NCI-H345 treated with DMSO at 0.1 percent for 48 hours (cell line): ENCODE measurements around the gene TEX261.
"Not testable (repeated sequence)": the region's sequence is repeated elsewhere in the genome, so short reads cannot be mapped to it uniquely, and the experiment has no call there.

ENCODE experiments used
- DNase-seq: peaks from one replicate; lab custom pipeline; 2025; ENCODE audit not compliant: unreplicated experiment; lab: John Stamatoyannopoulos, UW

TEX261 gene

DNA sequence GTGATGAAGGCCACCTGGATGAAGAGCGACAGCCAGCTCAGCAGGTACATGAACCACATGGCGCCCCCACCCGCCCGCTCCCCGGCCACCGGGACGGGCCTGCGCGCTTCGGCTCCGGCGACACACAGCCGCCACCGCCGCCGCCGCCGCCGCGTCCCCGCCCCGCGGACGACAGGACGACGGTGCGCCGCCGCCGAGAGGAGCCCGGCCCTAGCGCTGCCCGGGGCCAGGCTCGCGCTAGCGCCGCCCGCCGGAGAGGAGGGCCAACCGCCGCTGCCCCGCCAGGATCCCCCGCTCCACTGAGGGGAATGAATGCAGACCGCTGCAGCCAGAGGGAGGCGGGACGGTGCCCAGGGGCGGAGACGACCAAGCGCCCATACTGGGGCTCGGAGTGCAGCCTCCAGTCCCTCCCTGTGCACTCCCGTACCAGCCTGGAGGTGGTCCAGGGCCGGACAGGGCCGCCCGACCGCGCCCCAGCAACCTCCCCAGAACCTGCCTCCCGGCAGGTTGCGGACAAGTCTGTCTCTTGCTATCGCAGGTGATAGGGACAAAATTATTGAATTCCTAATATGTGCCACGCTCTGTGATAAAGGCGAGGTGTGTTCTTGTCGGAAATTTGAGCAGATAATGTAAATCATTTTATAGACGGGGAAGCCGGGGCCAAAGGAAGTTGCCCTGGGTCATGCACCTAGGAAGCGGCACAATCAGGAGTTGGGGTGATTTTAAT is at the start of gene TEX261:
TEX261 (minus strand) TSS at position 175 of the 727 bp plus-strand sequence; CDS start at position 59, 116 bp downstream.
- DNase-seq = peak; percentile 84

DNA sequence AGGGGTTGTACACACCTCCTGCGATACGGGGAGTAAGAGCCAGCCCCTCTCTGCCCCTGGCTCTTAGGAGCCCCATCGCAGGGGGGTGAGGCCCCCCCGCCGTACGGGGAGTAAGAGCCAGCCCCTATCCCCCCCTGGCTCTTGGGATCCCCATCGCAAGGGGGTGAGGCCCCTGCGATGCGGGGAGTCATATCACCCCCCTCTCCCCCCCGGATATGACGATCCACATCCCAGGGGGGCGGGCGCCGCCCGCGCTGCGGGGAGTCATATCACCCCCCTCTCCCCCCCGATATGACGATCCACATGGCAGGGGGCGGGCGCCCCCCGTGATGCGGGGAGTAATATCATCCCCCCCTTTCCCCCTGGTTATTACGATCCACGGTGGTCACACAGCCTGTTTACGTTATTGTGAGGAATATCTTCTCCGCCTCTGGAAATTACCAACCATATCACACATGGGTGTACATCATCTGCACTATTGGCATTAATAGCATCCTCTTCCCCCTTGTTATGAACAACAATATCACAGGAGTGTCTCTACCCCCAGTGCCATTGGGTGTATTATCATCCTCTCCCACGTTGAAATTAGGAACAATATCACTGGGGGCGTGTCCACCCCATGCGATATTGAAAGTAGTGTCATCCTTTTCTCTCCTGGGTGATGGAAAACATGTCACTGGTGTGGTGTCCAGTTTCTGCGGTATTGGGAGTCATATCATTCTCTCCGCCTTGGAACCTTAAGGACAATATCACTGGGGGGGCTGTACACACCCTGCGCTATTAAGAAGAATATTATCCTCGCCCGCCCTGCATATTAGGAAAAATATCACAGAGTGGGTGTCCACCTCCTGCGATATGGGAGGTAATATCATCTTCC is 49.1 kb upstream of the TEX261 start:
- no peak for DNase-seq

DNA sequence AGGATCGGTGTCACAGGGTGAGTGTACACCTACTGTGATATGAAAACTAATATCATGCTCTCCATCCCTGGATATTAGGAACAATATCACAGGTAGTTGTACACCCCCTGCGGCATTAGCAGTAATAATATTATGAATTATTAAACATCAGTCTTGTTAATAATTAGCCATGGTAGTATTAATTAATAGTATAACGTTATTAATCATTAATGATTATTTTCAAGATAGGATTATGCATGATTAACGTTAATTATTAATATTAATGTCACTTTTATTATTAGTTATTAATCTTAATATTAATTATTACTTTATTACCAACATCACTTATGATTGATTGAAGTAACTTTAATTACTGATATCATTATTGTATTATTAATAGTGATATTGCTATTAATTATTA is 47.6 kb upstream of the TEX261 start:
- no peak for DNase-seq

DNA sequence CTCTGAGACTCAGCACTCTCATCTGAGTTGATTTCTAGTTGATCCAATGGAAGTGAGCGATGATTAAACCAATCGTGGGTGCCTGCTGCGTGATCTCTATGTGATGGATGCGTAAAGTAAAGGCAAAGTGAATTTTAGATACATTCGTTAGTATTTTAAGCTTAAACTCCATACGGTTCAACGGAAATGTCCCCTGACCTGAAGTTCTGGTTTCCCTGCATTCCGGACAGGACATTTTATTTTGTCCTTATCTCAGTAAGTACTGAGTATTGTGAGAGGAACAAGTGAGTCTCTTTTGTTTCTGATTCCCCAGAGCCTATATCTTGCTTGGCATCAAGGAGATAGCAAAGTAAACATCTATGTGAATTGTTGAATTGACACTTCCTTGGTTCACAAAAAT is 41.6 kb upstream of the TEX261 start:
- not testable (repeated sequence) for DNase-seq

DNA sequence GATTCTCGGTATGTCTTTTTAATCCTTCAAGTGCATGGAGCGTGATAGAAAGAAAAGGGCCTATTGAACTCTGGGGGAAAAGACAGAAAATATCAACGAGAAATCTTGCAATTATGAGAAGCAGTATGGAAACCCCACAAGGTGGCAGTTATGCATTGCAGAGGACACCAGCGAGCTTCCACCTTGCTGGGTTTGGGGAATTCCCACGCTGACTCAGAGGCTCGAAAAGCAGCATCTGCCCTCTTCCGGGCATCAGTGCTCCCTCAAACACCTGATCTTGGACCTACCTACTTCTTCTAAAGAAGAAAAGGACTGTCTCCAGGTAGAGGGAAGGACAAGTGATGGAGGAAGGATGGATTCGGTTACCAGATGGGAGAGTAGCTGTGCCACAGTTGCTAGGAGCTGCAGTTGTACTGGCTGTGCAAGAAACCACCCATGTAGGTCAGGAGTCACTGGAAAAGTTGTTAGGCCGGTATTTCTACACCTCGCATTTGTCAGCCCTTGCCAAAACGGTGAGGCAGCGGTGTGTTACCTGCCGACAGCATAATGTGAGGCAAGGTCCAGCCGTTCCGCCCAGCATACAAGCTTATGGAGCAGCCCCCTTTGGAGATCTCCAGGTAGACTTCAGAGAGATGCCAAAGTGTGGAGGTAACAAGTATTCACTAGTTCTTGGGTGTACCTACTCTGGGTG is 29.0 kb upstream of the TEX261 start:
- not testable (repeated sequence) for DNase-seq

DNA sequence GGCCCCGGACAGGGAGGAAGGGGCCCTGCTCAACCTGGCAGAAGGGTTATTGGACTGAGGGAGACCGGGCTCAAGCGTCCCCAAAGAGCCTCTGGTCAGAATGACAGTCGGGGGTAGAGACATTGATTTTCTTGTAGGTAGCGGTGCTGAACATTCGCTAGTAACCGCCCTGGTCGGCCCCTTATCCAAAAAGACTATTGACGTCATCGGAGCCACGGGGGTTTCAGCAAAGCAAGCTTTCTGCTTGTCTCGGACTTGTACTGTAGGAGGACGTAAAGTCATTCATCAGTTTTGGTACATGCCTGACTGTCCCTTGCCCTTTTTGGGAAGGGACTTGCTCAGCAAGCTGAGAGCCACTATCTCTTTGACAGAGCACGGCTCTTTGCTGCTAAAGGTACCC is 26.7 kb upstream of the TEX261 start:
- not testable (repeated sequence) for DNase-seq

DNA sequence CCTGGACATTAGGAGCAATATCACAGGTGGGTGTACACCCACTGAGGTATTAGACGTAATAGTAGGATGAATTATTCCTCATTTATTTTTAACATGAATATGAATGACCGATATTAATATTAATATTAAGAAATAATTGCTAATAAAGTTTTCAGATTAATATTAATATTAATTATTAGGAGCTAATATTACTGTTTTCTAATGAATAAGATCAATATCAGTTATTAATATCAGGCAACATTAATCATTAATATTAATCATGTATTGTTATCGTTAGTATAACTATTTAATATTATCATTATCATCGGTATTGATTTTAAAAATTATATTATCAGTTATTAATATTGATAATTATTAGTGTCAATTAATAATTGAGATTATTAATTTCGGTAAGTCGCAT is 25.3 kb upstream of the TEX261 start:
- DNase-seq = not testable (repeated sequence)

DNA sequence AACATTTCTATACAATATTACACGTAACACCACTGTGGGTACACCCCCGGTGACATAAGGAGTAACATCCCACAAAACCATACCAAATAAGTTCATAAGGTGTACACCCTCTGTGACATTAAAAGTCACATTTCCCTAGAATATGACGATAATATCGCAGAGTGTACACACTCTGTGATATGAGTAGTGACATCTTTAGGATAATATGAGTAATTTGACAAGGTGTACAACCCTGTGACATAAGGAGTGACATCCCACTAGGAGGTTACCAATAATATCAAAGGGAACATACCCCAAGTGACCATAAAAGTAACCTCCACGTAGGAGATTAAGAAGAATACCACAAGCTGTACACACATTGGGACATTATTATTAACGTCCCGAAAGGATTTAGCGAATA is 24.0 kb upstream of the TEX261 start:
- no peak for DNase-seq

DNA sequence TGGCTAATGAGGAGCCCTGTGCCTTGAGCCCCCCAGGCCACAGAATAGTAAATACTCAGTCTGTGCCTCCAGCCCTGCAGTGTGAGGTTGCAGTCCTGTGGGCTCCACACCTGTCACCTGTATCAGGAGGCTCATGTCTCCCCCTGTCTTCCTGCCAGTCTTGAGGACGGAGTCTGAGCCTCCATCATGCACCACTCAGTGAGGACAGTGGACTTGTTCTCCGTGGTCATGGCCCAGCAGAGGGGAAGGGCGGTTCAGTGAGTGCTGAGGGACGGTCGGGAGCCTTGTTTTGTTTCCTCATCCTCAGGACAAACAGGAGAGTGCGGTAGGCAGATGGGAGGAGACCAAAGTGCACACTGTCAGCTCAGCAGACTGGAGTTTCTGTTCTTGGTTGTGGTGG is 17.1 kb upstream of the TEX261 start:
- not testable (repeated sequence) for DNase-seq

DNA sequence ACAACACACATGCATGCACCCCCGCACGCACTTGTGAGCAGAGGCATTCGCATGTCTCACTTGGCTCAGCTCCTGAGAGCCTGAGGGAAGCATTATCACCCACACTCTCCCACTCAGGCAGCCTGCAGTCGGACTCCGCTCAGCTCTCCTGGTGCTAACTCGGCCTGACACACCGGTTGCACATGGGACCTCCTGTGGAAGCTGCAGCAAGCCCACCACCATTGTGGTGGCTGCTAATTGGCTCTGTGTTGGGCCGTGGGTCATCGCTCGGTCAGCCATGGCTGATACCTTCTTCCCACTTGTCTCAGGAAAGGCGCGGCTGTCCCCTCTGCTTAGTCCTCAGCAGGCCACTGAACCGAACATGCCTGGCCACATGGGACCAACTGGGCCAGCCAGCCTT is 13.7 kb upstream of the TEX261 start:
- no peak for DNase-seq

DNA sequence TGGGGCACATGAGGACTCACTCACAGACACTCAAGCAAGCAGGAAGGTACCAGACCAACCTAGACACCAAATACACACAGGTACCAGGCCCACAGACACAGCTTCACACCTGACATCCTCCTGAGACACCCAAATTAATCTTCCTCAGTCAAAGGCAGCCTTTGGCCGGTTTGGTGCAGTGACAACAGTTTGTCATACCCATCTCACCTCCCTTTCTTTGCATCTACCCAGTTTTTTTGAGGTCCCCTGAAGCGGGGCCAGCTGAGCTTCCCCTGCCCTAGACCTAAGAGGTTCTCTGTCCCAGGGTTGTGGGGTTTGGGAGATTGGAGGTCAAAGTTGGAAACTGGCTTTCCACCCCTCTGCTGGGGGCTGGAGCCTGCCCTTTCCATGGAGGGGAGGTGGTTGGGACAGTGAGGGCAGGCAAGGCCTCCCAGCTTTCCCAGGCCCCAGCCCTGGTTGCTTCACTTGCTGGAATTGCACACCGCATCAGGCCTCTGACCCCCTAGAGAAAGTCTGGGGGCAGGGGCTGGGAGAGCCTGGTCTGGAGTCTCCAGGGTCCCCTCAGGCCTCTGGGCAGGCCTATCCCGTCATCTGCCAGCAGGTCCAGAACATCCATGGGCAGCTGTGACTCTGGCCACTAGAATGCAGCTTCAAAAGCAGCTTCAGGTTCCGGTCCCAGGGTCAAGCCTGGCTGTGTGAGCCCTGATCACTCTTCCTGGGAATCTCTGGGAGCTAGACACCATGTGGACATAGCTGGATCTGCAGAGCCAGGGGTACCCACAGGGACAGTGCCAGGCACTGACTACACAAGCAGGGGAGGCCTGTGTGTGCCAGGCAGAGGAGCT is 12.5 kb upstream of the TEX261 start:
- no peak for DNase-seq

DNA sequence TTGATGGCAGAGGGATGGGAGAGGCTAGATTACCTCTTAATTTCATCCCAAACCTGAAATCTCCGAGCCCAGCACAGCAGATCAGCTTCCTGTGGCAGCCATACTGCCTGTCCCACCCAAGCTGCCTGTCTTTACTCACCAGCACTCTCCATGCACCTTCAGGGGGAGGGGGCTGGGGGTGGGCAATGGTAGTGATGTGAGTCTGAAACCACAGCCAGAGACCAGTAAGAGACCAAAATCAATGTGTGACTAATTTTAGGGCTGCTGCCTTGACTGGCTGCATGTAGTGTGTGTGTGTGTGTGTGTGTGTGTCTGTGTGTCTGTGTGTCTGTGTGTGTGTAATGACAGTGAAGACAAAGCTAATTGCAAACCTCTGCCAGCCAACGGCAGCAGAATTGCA is 11.7 kb upstream of the TEX261 start:
- no peak for DNase-seq

DNA sequence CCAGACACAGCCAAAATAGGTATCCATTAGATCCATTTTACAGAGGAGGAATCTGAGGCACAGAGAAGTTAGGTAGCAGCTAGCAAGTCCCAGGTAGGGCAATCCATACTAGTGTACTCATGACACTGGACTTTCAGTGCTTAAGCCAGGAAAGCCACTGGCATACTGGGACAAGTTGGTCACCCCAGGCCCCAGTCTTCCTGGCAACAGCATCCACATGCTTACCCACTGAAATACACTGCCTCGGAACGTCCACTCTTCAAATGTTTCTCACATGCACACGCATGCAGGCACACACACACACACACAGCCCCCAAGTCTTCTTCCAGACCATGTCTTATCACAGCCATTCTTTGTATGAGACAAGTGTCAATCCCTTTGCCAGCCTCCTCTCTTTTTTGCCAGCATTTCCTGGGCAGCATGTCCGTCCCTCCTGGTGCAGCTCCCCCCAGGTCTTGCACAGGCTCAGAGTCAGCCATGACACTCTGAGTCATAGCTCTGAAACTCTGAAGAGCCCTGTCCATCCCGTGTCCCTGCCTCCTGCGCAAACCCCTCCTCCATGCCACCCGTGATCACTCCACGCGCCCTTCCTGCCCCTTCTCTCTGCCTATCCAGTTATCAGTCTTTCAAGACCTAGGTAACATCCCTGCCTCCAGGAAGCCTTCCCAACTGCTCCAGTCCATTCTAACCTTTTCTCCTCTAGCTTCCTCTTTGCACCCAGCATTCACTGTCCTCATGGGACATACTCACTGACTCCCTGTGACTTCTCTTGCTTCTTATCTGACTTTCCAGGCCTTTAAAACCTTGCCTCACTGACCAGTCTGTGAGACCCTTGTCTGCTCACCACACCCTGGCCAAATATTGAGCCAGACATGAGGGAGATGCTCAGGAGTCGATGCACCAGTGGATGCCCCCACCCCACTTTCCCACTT is 10.9 kb upstream of the TEX261 start:
- no peak for DNase-seq

DNA sequence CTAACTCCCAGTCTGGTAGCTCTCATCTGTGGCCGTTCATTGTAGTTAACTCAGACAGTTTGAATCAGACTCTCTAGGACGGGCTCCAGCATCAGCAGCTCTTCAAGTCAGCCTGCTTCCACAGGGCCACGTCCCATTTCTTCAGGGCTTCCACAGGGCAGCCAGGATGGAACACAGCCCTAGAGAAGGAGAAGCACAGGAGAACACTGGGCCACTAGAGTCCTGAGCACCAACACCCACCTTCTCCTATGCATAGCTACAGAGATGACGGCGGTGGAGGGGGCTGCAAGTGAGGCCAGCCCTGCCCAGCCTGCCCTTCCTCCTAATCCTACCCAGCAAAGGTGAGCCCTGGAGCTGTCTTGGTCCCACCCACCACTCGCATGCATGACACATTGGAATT is 10.2 kb upstream of the TEX261 start:
- DNase-seq = no peak

DNA sequence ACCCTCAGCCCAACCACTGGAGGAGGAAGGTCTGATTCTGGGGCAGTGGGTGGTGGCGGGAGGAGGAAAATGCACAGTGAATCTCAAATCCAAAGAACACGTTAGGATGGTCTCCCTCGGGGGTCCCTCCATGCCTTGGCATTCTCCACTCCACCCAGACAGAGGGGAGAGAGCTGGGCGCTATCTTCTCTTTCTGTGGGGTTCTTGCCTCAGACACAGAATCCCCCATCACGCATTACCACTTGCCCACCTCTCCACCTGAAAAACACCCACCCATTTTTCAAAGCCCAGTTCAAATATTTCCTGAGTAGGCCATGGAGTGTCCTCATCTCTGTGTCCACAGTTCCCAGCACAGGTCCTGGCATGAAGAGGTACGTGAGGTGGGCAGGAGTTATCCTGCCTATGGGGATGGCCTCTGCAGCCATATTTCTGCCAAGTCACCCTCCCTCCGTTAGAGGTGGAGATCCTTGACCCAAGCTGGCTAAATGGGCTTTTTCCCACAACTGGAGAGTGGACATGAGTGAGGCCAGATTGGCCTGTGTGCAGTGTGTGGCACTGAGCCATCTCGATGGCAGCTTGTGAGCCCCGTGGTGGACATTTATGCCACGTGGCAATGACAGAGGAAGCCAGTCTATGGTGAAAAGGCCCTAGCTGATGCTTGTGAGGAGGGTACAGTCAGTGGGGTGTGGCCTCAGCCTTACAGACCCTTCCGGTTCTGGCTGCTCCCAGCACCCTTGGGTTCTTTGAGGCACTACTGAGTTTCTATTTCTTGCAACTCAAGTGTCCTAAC is 9.5 kb upstream of the TEX261 start:
- no peak for DNase-seq

DNA sequence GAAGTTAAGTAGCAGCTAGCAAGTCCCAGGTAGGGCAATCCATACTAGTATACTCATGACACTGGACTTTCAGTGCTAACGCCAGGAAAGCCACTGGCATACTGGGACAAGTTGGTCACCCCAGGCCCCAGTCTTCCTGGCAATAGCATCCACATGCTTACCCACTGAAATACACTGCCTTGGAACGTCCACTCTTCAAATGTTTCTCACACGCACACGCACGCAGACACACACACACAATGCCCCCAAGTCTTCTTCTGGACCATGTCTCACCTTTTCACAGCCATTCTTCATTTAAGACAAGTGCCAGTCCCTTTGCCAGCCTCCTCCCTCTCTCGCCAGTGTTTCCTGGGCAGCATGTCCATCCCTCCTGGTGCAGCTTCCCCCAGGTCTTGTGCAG is 8.7 kb upstream of the TEX261 start:
- no peak for DNase-seq

DNA sequence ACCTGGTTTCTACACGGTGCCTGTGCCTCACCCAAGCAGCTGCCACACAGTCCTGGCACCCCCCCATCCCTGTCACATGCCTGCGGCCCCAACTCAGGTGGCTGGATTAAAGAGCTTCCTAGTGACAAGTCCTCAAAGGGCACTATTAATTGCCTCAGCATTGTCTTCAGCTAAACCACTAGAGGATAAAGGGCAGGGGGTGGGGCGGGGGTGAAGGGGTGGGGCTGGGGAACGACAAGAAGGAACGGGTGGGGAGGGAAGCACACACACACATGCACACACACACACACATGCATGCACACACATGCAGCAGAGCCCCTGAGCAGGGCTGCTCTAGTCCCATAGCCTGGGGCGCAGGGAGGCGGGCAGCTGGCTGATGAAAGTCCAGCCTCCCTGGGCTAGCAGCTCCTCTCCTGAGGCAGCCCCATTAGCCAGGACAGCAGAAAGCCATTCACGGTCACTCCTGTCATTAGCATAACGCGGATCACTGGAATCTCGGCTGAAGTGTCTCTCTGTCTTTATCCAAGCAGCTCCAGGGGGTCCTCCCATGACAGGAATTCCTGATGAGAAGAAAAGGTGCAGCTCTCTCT is 7.4 kb upstream of the TEX261 start:
- DNase-seq = peak; percentile 48

DNA sequence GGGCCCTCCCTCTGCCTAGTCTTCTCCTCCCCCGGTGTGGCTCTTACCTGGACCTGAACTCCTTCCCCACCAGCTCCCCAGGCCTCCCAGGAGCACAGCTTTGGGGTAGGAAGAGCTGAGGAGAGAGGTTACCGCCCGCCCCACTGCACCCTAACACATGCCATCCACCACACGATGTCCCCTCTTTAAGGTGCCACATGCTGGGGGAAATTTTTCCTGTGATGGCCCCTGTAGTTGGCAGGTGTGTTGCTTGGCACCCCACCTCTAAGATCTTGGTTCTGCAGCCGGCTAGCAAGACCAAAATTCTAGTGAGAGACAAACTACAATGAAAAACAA is 6.9 kb upstream of the TEX261 start:
- DNase-seq = no peak
